GM23338 (cell line): ENCODE results near the gene CIAO1. TPM values are rescaled to one million over a fixed set of nuclear protein-coding genes. Genes with fewer than 3 reads are reported as not detected.

Experiments used
- ATAC-seq: fragments of 200-7000 bp; cut with Tn5 transposase; 3 replicates; pipeline ENCODE4 v1.9.1; 2020
- DNase-seq: peaks from one replicate; pipeline ENCODE4 v3.0.0-alpha.2; 2015; ENCODE audit warnings: low spot score
- H2AFZ ChIP-seq: fragments of 200-600 bp; sonication (generic); 2 replicates; pipeline ENCODE4 v1.8.0; 2016; ENCODE audit warnings: antibody characterized with exemption, mild to moderate bottlenecking, moderate library complexity
- H3F3A ChIP-seq: fragments of 200-600 bp; sonication (generic); replicated peaks from 2 replicates; pipeline ENCODE4 v1.8.0; 2017; ENCODE audit warnings: antibody characterized with exemption, mixed run types, low read depth
- H3K27ac ChIP-seq: fragments of 200-600 bp; sonication (generic); 2 replicates; pipeline ENCODE4 v1.6.1; 2016; ENCODE audit warnings: low read depth
- H3K27me3 ChIP-seq: fragments of 200-600 bp; sonication (generic); 2 replicates; pipeline ENCODE4 v1.8.0; 2016; ENCODE audit warnings: mild to moderate bottlenecking, mixed run types, moderate library complexity; ENCODE audit not compliant: insufficient read depth
- H3K36me3 ChIP-seq: fragments of 200-600 bp; sonication (generic); 2 replicates; pipeline ENCODE4 v1.8.0; 2016; ENCODE audit warnings: mild to moderate bottlenecking; ENCODE audit not compliant: insufficient read depth
- H3K4me1 ChIP-seq: fragments of 200-600 bp; sonication (generic); 2 replicates; pipeline ENCODE4 v1.8.0; 2016; ENCODE audit warnings: mild to moderate bottlenecking, moderate library complexity; ENCODE audit not compliant: insufficient read depth
- H3K4me2 ChIP-seq: fragments of 200-600 bp; sonication (generic); 2 replicates; pipeline ENCODE4 v1.7.1; 2017; ENCODE audit warnings: mixed run types
- H3K4me3 ChIP-seq: fragments of 200-600 bp; sonication (generic); 2 replicates; pipeline ENCODE4 v1.6.1; 2016; ENCODE audit warnings: mixed run types
- H3K79me2 ChIP-seq: fragments of 200-600 bp; sonication (generic); replicated peaks from 2 replicates; pipeline ENCODE4 v1.8.0; 2017; ENCODE audit warnings: mild to moderate bottlenecking; ENCODE audit not compliant: insufficient read depth
- H3K9me2 ChIP-seq: fragments of 200-600 bp; sonication (generic); 2 replicates; pipeline ENCODE4 v1.8.0; 2017; ENCODE audit not compliant: insufficient read depth
- H4K20me1 ChIP-seq: fragments of 200-600 bp; sonication (generic); replicated peaks from 2 replicates; pipeline ENCODE4 v1.8.0; 2017; ENCODE audit warnings: mild to moderate bottlenecking; ENCODE audit not compliant: insufficient read depth
- H3K27ac Mint-ChIP-seq: 2 replicates; pipeline ENCODE4 v1.8.0; 2020; ENCODE audit warnings: inconsistent platforms, mild to moderate bottlenecking, moderate library complexity, mixed read lengths
- H3K27me3 Mint-ChIP-seq: 3 replicates; pipeline ENCODE4 v1.8.0; 2022; ENCODE audit warnings: low read depth, mild to moderate bottlenecking, moderate library complexity, mixed read lengths, inconsistent platforms; ENCODE audit not compliant: insufficient read depth, poor library complexity
- H3K36me3 Mint-ChIP-seq: 3 replicates; pipeline ENCODE4 v1.8.0; 2021; ENCODE audit warnings: low read depth, mild to moderate bottlenecking, inconsistent platforms, moderate library complexity, mixed read lengths
- H3K4me1 Mint-ChIP-seq: 3 replicates; pipeline ENCODE4 v1.8.0; 2020; ENCODE audit warnings: mild to moderate bottlenecking, inconsistent platforms, mixed read lengths
- H3K4me3 Mint-ChIP-seq: 3 replicates; pipeline ENCODE4 v1.8.0; 2021; ENCODE audit warnings: moderate library complexity, mild to moderate bottlenecking, inconsistent platforms, mixed read lengths
- H3K9me3 Mint-ChIP-seq: 3 replicates; pipeline ENCODE4 v1.8.0; 2020; ENCODE audit warnings: moderate library complexity, mild to moderate bottlenecking, inconsistent platforms, mixed read lengths
- CREB1 ChIP-seq: fragments of 250-450 bp; sonication (Bioruptor Pico); IDR thresholded peaks from 2 replicates; pipeline ENCODE4 v1.5.0; 2020; ENCODE audit warnings: low read depth, mild to moderate bottlenecking, moderate library complexity
- EZH2 ChIP-seq: fragments of 200-600 bp; sonication (generic); IDR thresholded peaks from one replicate; pipeline ENCODE4 v1.8.0; 2017; ENCODE audit warnings: antibody characterized with exemption, mild to moderate bottlenecking, low read depth; ENCODE audit not compliant: unreplicated experiment
- JUNB ChIP-seq: IDR thresholded peaks from one replicate; pipeline ENCODE4 v1.6.1; 2016; ENCODE audit warnings: antibody characterized with exemption; ENCODE audit not compliant: unreplicated experiment
- NANOG ChIP-seq: IDR thresholded peaks from 2 replicates; pipeline ENCODE4 v1.6.1; 2016; ENCODE audit warnings: antibody characterized with exemption, borderline replicate concordance
- POLR2AphosphoS5 ChIP-seq: IDR thresholded peaks from 2 replicates; pipeline ENCODE4 v1.6.1; 2016; ENCODE audit warnings: antibody characterized with exemption, low read depth
- STAT1 ChIP-seq: IDR thresholded peaks from one replicate; pipeline ENCODE4 v1.6.1; 2016; ENCODE audit warnings: antibody characterized with exemption; ENCODE audit not compliant: unreplicated experiment
- ZNF331 ChIP-seq: fragments of 250-450 bp; sonication (Bioruptor Pico); IDR thresholded peaks from 2 replicates; pipeline ENCODE4 v1.5.0; 2020; ENCODE audit warnings: low read depth, mild to moderate bottlenecking, moderate library complexity
- polyA plus RNA-seq: library from polyadenylated mRNA; unstranded; fragments of >200 nt; fragmentation: Nextera tagmentation; extraction: Ambion mirVana; gene quantifications from 2 replicates; pipeline ENCODE4 v1.2.1, GENCODE V29; 2016
- total RNA-seq: library from RNA; depleted of rRNA; stranded (reverse); fragments of >200 nt; shearing (Covaris generic); gene quantifications from 2 replicates; pipeline ENCODE4 v1.2.3, GENCODE V29; 2014
- TF ChIP-seq, protein P1 (sequence below): fragments of 250-450 bp; sonication (Bioruptor Pico); IDR thresholded peaks from 2 replicates; pipeline ENCODE4 v1.5.0; 2020; ENCODE audit warnings: mild to moderate bottlenecking, moderate library complexity
- TF ChIP-seq, protein P2 (sequence below): IDR thresholded peaks from 2 replicates; pipeline ENCODE4 v1.6.1; 2016; ENCODE audit warnings: antibody characterized with exemption
- TF ChIP-seq, protein P3 (sequence below), 2 experiments: fragments of 200-600 bp in 1 of 2; sonication (generic) in 1 of 2; conservative IDR thresholded peaks; 2 replicates each; pipeline versions ENCODE4 v1.5.1 to v1.6.1; 2016 to 2017; ENCODE audit warnings: antibody characterized with exemption in 2 of 2, low read depth in 2 of 2, mild to moderate bottlenecking in 2 of 2, moderate library complexity in 1 of 2
- TF ChIP-seq, protein P4 (sequence below): IDR thresholded peaks from one replicate; pipeline ENCODE4 v1.6.1; 2018; ENCODE audit warnings: antibody characterized with exemption; ENCODE audit not compliant: unreplicated experiment

The CIAO1 gene
- total and polyA plus RNA-seq, 2 experiments from 2014 or later: 48.8 to 119 TPM

DNA sequence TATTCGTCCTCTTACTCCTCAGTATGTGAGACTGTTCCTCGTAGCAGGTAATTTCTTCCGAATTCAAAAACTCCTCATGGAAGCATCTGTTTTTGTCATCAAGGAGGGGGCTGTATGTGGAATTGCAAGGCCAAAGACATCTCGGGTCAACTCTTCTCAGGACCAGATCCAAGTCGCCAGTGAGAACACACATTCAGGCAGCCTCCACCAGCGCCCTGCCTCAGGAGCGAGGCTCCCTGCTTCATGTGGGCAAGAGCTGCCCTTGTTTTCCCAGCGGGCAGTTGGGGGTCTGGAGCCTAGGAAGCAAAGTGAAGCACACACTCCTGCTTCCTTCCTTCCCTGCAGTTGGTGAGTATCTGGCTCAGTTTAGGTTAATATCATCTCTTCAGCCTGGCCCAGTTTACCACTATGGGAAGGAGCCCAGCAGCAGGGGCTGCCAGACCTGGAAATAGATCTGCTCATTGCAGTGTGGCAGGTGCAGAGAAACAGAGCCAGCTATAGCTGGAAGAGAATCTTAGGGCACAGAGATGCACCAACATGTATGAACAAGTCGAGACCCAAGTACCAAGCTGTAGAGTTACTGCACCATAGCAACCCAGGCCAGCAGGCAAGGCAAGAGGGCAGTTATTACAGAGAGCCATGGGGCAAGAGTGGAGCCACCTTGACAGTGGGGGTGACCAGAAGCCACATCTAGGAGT is 25.5 kb upstream of the CIAO1 start (continued):
- TF ChIP-seq, protein P1, sequence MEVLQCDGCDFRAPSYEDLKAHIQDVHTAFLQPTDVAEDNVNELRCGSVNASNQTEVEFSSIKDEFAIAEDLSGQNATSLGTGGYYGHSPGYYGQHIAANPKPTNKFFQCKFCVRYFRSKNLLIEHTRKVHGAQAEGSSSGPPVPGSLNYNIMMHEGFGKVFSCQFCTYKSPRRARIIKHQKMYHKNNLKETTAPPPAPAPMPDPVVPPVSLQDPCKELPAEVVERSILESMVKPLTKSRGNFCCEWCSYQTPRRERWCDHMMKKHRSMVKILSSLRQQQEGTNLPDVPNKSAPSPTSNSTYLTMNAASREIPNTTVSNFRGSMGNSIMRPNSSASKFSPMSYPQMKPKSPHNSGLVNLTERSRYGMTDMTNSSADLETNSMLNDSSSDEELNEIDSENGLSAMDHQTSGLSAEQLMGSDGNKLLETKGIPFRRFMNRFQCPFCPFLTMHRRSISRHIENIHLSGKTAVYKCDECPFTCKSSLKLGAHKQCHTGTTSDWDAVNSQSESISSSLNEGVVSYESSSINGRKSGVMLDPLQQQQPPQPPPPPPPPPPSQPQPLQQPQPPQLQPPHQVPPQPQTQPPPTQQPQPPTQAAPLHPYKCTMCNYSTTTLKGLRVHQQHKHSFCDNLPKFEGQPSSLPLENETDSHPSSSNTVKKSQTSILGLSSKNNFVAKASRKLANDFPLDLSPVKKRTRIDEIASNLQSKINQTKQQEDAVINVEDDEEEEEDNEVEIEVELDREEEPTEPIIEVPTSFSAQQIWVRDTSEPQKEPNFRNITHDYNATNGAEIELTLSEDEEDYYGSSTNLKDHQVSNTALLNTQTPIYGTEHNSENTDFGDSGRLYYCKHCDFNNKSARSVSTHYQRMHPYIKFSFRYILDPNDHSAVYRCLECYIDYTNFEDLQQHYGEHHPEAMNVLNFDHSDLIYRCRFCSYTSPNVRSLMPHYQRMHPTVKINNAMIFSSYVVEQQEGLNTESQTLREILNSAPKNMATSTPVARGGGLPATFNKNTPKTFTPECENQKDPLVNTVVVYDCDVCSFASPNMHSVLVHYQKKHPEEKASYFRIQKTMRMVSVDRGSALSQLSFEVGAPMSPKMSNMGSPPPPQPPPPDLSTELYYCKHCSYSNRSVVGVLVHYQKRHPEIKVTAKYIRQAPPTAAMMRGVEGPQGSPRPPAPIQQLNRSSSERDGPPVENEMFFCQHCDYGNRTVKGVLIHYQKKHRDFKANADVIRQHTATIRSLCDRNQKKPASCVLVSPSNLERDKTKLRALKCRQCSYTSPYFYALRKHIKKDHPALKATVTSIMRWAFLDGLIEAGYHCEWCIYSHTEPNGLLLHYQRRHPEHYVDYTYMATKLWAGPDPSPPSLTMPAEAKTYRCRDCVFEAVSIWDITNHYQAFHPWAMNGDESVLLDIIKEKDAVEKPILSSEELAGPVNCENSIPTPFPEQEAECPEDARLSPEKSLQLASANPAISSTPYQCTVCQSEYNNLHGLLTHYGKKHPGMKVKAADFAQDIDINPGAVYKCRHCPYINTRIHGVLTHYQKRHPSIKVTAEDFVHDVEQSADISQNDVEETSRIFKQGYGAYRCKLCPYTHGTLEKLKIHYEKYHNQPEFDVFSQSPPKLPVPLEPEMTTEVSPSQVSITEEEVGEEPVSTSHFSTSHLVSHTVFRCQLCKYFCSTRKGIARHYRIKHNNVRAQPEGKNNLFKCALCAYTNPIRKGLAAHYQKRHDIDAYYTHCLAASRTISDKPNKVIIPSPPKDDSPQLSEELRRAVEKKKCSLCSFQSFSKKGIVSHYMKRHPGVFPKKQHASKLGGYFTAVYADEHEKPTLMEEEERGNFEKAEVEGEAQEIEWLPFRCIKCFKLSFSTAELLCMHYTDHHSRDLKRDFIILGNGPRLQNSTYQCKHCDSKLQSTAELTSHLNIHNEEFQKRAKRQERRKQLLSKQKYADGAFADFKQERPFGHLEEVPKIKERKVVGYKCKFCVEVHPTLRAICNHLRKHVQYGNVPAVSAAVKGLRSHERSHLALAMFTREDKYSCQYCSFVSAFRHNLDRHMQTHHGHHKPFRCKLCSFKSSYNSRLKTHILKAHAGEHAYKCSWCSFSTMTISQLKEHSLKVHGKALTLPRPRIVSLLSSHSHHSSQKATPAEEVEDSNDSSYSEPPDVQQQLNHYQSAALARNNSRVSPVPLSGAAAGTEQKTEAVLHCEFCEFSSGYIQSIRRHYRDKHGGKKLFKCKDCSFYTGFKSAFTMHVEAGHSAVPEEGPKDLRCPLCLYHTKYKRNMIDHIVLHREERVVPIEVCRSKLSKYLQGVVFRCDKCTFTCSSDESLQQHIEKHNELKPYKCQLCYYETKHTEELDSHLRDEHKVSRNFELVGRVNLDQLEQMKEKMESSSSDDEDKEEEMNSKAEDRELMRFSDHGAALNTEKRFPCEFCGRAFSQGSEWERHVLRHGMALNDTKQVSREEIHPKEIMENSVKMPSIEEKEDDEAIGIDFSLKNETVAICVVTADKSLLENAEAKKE (CRISPR knock-in tag): no peak
- TF ChIP-seq NANOG: no peak
- TF ChIP-seq, protein P2, sequence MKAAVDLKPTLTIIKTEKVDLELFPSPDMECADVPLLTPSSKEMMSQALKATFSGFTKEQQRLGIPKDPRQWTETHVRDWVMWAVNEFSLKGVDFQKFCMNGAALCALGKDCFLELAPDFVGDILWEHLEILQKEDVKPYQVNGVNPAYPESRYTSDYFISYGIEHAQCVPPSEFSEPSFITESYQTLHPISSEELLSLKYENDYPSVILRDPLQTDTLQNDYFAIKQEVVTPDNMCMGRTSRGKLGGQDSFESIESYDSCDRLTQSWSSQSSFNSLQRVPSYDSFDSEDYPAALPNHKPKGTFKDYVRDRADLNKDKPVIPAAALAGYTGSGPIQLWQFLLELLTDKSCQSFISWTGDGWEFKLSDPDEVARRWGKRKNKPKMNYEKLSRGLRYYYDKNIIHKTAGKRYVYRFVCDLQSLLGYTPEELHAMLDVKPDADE: no peak
- no peak for TF ChIP-seq POLR2AphosphoS5
- TF ChIP-seq CREB1: no peak
- TF ChIP-seq EZH2: no peak
- no peak for TF ChIP-seq STAT1
- no peak for TF ChIP-seq ZNF331 (CRISPR knock-in tag)

DNA sequence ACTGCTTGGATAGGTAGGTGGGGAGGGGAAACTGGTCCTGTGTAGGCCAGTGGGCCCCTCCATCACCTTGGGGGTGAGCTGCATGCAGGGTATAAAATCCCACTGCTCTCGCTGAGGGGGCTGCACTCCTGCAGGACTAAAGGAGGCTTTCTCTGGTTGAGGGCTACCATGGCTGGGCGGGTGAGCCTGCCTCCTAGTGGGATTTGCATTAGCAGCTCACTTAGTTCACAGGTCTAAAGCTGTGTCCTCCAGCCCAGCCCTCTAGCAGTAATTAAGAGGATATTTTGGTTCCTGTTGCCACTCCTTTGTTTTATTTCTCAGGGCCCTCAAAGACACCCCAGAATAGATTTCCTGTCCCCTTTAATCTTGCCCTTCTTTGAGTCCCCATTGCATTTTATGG is 24.8 kb upstream of the CIAO1 start:
- H3K4me2 ChIP-seq: no peak overlapping the region
- H2AFZ ChIP-seq: no peak overlapping the region
- H4K20me1 ChIP-seq: no peaks in the 10 kb centered on the region
- H3K4me1 Mint-ChIP-seq: peaks cover 15% of the 10 kb centered on the region
- DNase-seq (peak; percentile 47), ATAC-seq (peak; percentile 86)
- H3K9me2 ChIP-seq: no peaks in the 10 kb centered on the region; the same call in 1 of the 2 replicates
- no peak overlapping the region for H3K4me3 ChIP-seq
- H3F3A ChIP-seq: no peaks in the 10 kb centered on the region
- H3K27me3 Mint-ChIP-seq: peaks cover 4% of the 10 kb centered on the region
- peaks cover 2% of the 10 kb centered on the region; the same call in 2 of the 3 replicates for H3K36me3 Mint-ChIP-seq
- H3K79me2 ChIP-seq: no peaks in the 10 kb centered on the region
- H3K4me3 Mint-ChIP-seq: no peak overlapping the region
- no peaks in the 10 kb centered on the region; the same call in 1 of the 2 replicates for H3K4me1 ChIP-seq
- H3K36me3 ChIP-seq: no peaks in the 10 kb centered on the region
- no peaks in the 10 kb centered on the region; the same call in 1 of the 3 replicates for H3K9me3 Mint-ChIP-seq
- no peak overlapping the region; the same call in 1 of the 2 replicates for H3K27ac Mint-ChIP-seq
- no peak overlapping the region for H3K27ac ChIP-seq
- TF ChIP-seq JUNB (no peak), ZNF331 (CRISPR knock-in tag) (no peak), NANOG (no peak), POLR2AphosphoS5 (no peak)
- TF ChIP-seq, protein P3, sequence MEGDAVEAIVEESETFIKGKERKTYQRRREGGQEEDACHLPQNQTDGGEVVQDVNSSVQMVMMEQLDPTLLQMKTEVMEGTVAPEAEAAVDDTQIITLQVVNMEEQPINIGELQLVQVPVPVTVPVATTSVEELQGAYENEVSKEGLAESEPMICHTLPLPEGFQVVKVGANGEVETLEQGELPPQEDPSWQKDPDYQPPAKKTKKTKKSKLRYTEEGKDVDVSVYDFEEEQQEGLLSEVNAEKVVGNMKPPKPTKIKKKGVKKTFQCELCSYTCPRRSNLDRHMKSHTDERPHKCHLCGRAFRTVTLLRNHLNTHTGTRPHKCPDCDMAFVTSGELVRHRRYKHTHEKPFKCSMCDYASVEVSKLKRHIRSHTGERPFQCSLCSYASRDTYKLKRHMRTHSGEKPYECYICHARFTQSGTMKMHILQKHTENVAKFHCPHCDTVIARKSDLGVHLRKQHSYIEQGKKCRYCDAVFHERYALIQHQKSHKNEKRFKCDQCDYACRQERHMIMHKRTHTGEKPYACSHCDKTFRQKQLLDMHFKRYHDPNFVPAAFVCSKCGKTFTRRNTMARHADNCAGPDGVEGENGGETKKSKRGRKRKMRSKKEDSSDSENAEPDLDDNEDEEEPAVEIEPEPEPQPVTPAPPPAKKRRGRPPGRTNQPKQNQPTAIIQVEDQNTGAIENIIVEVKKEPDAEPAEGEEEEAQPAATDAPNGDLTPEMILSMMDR (conservative IDR thresholded peaks at IDR 0.05; ENCODE audit: low read depth in 2 of 2): peak in 1 of 2 experiments; percentile 45; a peak in 3 of 4 replicates
- TF ChIP-seq, protein P4, sequence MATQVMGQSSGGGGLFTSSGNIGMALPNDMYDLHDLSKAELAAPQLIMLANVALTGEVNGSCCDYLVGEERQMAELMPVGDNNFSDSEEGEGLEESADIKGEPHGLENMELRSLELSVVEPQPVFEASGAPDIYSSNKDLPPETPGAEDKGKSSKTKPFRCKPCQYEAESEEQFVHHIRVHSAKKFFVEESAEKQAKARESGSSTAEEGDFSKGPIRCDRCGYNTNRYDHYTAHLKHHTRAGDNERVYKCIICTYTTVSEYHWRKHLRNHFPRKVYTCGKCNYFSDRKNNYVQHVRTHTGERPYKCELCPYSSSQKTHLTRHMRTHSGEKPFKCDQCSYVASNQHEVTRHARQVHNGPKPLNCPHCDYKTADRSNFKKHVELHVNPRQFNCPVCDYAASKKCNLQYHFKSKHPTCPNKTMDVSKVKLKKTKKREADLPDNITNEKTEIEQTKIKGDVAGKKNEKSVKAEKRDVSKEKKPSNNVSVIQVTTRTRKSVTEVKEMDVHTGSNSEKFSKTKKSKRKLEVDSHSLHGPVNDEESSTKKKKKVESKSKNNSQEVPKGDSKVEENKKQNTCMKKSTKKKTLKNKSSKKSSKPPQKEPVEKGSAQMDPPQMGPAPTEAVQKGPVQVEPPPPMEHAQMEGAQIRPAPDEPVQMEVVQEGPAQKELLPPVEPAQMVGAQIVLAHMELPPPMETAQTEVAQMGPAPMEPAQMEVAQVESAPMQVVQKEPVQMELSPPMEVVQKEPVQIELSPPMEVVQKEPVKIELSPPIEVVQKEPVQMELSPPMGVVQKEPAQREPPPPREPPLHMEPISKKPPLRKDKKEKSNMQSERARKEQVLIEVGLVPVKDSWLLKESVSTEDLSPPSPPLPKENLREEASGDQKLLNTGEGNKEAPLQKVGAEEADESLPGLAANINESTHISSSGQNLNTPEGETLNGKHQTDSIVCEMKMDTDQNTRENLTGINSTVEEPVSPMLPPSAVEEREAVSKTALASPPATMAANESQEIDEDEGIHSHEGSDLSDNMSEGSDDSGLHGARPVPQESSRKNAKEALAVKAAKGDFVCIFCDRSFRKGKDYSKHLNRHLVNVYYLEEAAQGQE: no peak
- no peaks in the 10 kb centered on the region for H3K27me3 ChIP-seq
